Measurements from ENCODE around the gene PLPPR3.
"Not testable (repeated sequence)": the region's sequence is repeated elsewhere in the genome, so short reads cannot be mapped to it uniquely, and the experiment has no call there.

Gene PLPPR3

GRCh38 chr19:843180-843835 is 21.6 kb upstream of the PLPPR3 start:
- no peaks in the 10 kb centered on the region for H3K36me3 ChIP-seq (ENCODE audit: control insufficient read depth, insufficient read depth, low read length)
- no peaks in the 10 kb centered on the region for H3K4me1 ChIP-seq (ENCODE audit: control insufficient read depth, insufficient read depth, low read length)
- no peak overlapping the region for H3K9ac ChIP-seq (ENCODE audit: low read length)
- H3K27ac ChIP-seq (ENCODE audit: low read depth, low read length), result no peak overlapping the region
- H3K9me3 ChIP-seq (ENCODE audit: control insufficient read depth, insufficient read depth, low read depth, low read length), result no peaks in the 10 kb centered on the region
- peaks cover 34% of the 10 kb centered on the region for H3K27me3 ChIP-seq (ENCODE audit: control insufficient read depth, insufficient read depth, low read length)
- peak overlapping the region; percentile 55 for H3K4me3 ChIP-seq (ENCODE audit: low read depth, low read length)

GRCh38 chr19:842802-843179 is 21.0 kb upstream of the PLPPR3 start:
- not testable (repeated sequence) for H3K9me3 ChIP-seq (ENCODE audit: control insufficient read depth, insufficient read depth, low read depth, low read length); H3K36me3 ChIP-seq (ENCODE audit: control insufficient read depth, insufficient read depth, low read length); H3K27ac ChIP-seq (ENCODE audit: low read depth, low read length); H3K9ac ChIP-seq (ENCODE audit: low read length); H3K4me3 ChIP-seq (ENCODE audit: low read depth, low read length); H3K4me1 ChIP-seq (ENCODE audit: control insufficient read depth, insufficient read depth, low read length)
- H3K27me3 ChIP-seq (ENCODE audit: control insufficient read depth, insufficient read depth, low read length), result peaks cover 34% of the 10 kb centered on the region

GRCh38 chr19:840519-841206 is 18.9 kb upstream of the PLPPR3 start, which contains the start of gene PRTN3:
PRTN3 (plus strand) TSS chr19:840999; CDS start chr19:841009, 10 bp downstream.
- H3K27me3 ChIP-seq (ENCODE audit: control insufficient read depth, insufficient read depth, low read length), result peaks cover 31% of the 10 kb centered on the region
- H3K9me3 ChIP-seq (ENCODE audit: control insufficient read depth, insufficient read depth, low read depth, low read length), result no peaks in the 10 kb centered on the region
- H3K4me1 ChIP-seq (ENCODE audit: control insufficient read depth, insufficient read depth, low read length), result no peaks in the 10 kb centered on the region
- H3K36me3 ChIP-seq (ENCODE audit: control insufficient read depth, insufficient read depth, low read length), result no peaks in the 10 kb centered on the region
- no peak within 1 kb of the TSS for H3K9ac ChIP-seq (ENCODE audit: low read length)
- no peak within 1 kb of the TSS for H3K4me3 ChIP-seq (ENCODE audit: low read depth, low read length)
- H3K27ac ChIP-seq (ENCODE audit: low read depth, low read length), result no peak within 1 kb of the TSS

GRCh38 chr19:835210-835810 is 13.6 kb upstream of the PLPPR3 start:
- Histone ChIP-seq H3K9me3 (ENCODE audit: control insufficient read depth, insufficient read depth, low read depth, low read length) (no peaks in the 10 kb centered on the region), H3K4me3 (ENCODE audit: low read depth, low read length) (no peak overlapping the region), H3K9ac (ENCODE audit: low read length) (no peak overlapping the region), H3K36me3 (ENCODE audit: control insufficient read depth, insufficient read depth, low read length) (no peaks in the 10 kb centered on the region), H3K4me1 (ENCODE audit: control insufficient read depth, insufficient read depth, low read length) (no peaks in the 10 kb centered on the region), H3K27ac (ENCODE audit: low read depth, low read length) (no peak overlapping the region), H3K27me3 (ENCODE audit: control insufficient read depth, insufficient read depth, low read length) (0 out of 2 replicates have a peak, but pooled peaks cover 2% of the 10 kb centered on the region)

- H3K9ac ChIP-seq (ENCODE audit: low read length), result no peak overlapping the region
- 0 out of 2 replicates have a peak, but pooled peaks cover 2% of the 10 kb centered on the region for H3K27me3 ChIP-seq (ENCODE audit: control insufficient read depth, insufficient read depth, low read length)
- no peak overlapping the region for H3K27ac ChIP-seq (ENCODE audit: low read depth, low read length)
- no peaks in the 10 kb centered on the region for H3K36me3 ChIP-seq (ENCODE audit: control insufficient read depth, insufficient read depth, low read length)
- no peak overlapping the region for H3K4me3 ChIP-seq (ENCODE audit: low read depth, low read length)
- no peaks in the 10 kb centered on the region for H3K4me1 ChIP-seq (ENCODE audit: control insufficient read depth, insufficient read depth, low read length)
- no peaks in the 10 kb centered on the region for H3K9me3 ChIP-seq (ENCODE audit: control insufficient read depth, insufficient read depth, low read depth, low read length)
Measured at GRCh38 chr19:834216-834615, 12.5 kb upstream of the PLPPR3 start.

- H3K4me3 ChIP-seq (ENCODE audit: low read depth, low read length), result no peak overlapping the region
- no peak overlapping the region for H3K9ac ChIP-seq (ENCODE audit: low read length)
- H3K27ac ChIP-seq (ENCODE audit: low read depth, low read length), result no peak overlapping the region
- H3K36me3 ChIP-seq (ENCODE audit: control insufficient read depth, insufficient read depth, low read length), result no peaks in the 10 kb centered on the region
- no peaks in the 10 kb centered on the region for H3K9me3 ChIP-seq (ENCODE audit: control insufficient read depth, insufficient read depth, low read depth, low read length)
- 0 out of 2 replicates have a peak, but pooled peaks cover 2% of the 10 kb centered on the region for H3K27me3 ChIP-seq (ENCODE audit: control insufficient read depth, insufficient read depth, low read length)
- no peaks in the 10 kb centered on the region for H3K4me1 ChIP-seq (ENCODE audit: control insufficient read depth, insufficient read depth, low read length)
Measured at GRCh38 chr19:831407-832369, 9.9 kb upstream of the PLPPR3 start.

- H3K4me3 ChIP-seq (ENCODE audit: low read depth, low read length), result no peak overlapping the region
- H3K4me1 ChIP-seq (ENCODE audit: control insufficient read depth, insufficient read depth, low read length), result no peaks in the 10 kb centered on the region
- H3K36me3 ChIP-seq (ENCODE audit: control insufficient read depth, insufficient read depth, low read length), result no peaks in the 10 kb centered on the region
- H3K9me3 ChIP-seq (ENCODE audit: control insufficient read depth, insufficient read depth, low read depth, low read length), result no peaks in the 10 kb centered on the region
- no peaks in the 10 kb centered on the region for H3K27me3 ChIP-seq (ENCODE audit: control insufficient read depth, insufficient read depth, low read length)
- no peak overlapping the region for H3K9ac ChIP-seq (ENCODE audit: low read length)
- no peak overlapping the region for H3K27ac ChIP-seq (ENCODE audit: low read depth, low read length)
Measured at GRCh38 chr19:829129-829758, 7.5 kb upstream of the PLPPR3 start.

- Histone ChIP-seq H3K36me3 (ENCODE audit: control insufficient read depth, insufficient read depth, low read length) (no peaks in the 10 kb centered on the region), H3K9ac (ENCODE audit: low read length) (no peak within 1 kb of the TSS), H3K9me3 (ENCODE audit: control insufficient read depth, insufficient read depth, low read depth, low read length) (no peaks in the 10 kb centered on the region), H3K27me3 (ENCODE audit: control insufficient read depth, insufficient read depth, low read length) (no peaks in the 10 kb centered on the region), H3K27ac (ENCODE audit: low read depth, low read length) (no peak within 1 kb of the TSS), H3K4me3 (ENCODE audit: low read depth, low read length) (no peak within 1 kb of the TSS), H3K4me1 (ENCODE audit: control insufficient read depth, insufficient read depth, low read length) (peaks cover 3% of the 10 kb centered on the region; the same call in 1 of the 2 replicates)
Measured at GRCh38 chr19:827710-828321, 6.1 kb upstream of the PLPPR3 start, which contains the start of gene AZU1. AZU1 (plus strand) TSS chr19:827837; CDS start chr19:827847, 10 bp downstream.

GRCh38 chr19:827314-827709 is 5.6 kb upstream of the PLPPR3 start:
- peaks cover 3% of the 10 kb centered on the region; the same call in 1 of the 2 replicates for H3K4me1 ChIP-seq (ENCODE audit: control insufficient read depth, insufficient read depth, low read length)
- H3K9me3 ChIP-seq (ENCODE audit: control insufficient read depth, insufficient read depth, low read depth, low read length), result no peaks in the 10 kb centered on the region
- no peak overlapping the region for H3K27ac ChIP-seq (ENCODE audit: low read depth, low read length)
- H3K27me3 ChIP-seq (ENCODE audit: control insufficient read depth, insufficient read depth, low read length), result no peaks in the 10 kb centered on the region
- no peak overlapping the region for H3K4me3 ChIP-seq (ENCODE audit: low read depth, low read length)
- H3K9ac ChIP-seq (ENCODE audit: low read length), result no peak overlapping the region
- no peaks in the 10 kb centered on the region for H3K36me3 ChIP-seq (ENCODE audit: control insufficient read depth, insufficient read depth, low read length)
